GM21360 (cell line): ENCODE data around the gene GNAO1.
"Not testable (repeated sequence)": the region's sequence is repeated elsewhere in the genome, so short reads cannot be mapped to it uniquely, and the experiment has no call there.

Source experiments
- ATAC-seq: cut with Tn5 transposase; IDR thresholded peaks from one replicate; pipeline ENCODE4 v1.9.1; 2021; ENCODE audit warnings: mild to moderate bottlenecking, moderate library complexity; ENCODE audit not compliant: unreplicated experiment

GNAO1 gene

GRCh38 chr16:56357241-56357764 lies 166.0 kb downstream of the GNAO1 start:
- ATAC-seq = no peak

DNA sequence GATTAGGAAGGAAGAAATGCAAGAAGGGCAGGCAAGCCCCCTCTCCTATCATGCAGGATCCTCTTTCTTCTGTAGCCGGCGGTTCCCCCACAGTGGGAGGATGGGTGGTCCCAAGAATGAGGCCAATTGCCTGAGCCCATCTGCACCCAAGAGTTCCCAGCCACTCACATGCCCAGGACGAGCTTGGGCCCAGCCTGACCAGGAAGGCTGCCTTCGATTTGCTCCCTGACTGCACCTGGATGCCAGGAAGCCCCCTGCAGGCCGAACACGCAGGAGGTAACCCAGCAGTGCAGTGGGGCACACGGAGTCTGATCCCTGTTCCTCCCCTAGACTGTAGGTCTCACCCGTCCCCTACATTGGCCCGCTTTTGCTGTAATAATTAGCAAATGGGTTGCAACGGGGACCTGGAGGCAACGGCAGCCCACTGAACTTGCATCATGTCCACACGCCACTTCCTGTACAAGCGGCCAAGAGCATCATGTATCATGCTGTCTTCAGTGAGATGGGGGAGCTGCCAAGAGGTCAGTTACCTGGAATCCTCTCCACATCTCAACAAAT lies 166.6 kb downstream of the GNAO1 start:
- ATAC-seq = no peak

DNA sequence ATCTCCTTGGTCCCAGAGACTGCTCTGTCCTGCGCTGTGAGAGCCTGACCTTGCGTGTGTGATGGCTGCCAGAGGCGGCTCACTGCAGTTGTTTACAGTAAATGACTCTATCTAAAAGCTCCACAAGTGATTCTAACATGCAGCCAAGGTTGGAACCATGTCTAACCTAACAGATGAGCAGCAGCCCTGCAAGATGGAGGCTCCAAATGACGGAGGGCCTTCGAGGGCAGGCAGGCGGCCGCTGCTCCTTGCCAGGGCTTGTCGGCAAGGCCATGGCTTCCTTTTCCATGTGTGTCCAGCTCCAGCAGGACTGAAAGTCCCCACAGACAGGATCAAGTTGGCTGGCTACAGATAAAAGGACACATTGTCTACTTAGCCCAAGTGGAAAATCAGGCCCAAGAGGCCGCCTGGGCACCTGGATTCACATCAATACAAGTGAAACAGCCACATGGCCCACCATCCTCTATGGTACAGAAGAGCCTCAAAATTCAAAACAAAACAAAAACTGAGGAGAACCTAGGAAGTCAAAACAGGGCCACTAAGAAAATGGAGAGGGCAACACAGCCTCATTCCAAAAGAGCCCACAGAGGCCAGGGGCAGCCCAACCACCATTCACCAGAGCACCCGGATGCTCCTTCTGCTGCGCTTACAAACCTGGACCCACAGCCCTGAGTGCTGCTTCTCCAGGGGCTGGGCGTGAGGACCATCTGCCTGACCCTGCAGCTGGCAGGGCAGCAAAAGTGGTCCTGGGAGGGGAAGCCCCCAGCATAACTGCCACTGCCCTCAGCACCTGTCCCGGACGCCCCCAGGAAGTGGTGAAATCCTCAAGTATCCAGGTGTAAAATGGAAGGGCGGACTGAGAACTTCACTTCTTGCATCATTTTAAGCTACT lies 169.1 kb downstream of the GNAO1 start:
- no peak for ATAC-seq

- no peak for ATAC-seq
Measured at GRCh38 chr16:56362057-56362655, 170.9 kb downstream of the GNAO1 start.

DNA sequence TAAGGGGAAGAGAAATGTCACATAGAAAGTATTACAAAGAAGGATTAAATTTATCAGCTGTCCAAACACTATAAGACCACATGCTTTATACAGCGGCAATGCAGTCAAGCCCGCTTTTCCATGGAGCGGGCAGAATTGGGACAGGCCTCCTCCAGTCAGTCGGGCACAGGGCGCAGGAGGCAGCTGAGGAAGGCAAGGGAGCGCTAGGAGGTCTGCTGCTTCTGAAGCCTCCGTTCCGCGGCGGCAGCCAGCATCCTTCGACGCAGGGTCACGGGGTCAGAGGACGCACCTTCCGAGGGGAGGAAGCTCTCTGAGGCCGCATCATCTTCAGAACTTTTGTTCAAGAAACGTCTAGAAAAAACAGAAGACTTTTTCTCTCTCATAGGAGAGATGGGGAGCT lies 171.4 kb downstream of the GNAO1 start:
- ATAC-seq = no peak

DNA sequence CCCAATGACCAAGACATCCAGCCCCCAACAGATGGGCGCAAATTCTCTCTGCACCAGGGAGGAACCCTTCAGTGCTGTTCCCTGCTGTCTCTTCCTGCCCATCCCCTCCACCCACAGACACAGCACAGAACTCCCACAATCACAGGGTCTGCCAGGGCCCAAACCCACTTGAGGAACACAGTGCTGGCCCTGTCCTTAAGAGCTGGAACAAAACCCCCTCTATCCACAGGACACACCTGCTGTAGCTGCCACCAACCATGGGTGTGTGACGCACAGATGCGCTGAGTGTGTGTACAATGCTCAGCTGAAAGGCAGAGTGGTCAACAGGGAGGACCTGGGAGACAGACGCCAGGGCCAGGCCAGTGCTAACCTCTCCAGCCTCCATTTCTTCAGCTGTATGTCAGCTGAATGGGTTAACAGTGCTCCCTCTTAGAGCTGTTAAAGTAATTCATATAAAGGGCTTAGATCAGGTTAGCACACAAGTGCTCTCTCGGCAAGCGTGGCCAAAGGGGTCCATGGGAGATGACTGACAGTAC lies 172.0 kb downstream of the GNAO1 start:
- ATAC-seq = no peak

DNA sequence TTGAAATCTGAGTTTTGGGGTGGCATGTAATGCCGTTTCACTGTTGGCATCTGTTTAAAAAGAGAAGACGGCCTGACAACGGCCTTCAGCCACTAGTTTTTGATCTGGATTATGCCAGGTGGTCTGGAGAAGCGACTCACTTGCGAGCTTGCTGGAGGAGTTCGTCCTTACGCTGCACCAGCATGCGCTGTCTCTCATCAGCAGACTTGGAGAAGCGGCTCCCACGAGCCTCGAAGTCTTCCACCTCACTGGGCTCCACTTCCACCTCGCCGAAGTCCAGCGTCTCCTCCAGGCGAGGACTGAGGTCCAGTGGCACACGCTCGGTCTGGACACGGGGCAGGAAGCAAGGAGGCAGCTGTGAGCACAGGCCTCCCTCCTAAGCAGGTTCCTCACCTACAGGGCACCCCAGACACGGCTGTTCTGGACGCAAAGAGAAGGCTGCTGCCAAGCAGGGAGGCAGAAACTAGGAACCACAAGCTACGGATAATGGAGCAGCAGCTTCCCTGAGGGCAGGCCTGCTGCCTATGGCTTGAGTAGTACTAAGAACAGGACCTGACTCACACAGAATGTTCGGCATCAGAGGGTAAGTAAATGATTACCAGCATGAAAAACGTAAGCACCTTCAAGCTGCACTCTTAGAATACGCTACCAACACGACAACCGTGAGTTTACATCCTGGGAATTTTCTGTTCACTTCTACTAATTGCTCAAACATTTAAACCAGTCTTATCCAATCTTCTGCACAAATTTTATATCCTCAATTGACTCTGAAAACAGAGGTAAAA lies 172.7 kb downstream of the GNAO1 start:
- ATAC-seq = no peak

DNA sequence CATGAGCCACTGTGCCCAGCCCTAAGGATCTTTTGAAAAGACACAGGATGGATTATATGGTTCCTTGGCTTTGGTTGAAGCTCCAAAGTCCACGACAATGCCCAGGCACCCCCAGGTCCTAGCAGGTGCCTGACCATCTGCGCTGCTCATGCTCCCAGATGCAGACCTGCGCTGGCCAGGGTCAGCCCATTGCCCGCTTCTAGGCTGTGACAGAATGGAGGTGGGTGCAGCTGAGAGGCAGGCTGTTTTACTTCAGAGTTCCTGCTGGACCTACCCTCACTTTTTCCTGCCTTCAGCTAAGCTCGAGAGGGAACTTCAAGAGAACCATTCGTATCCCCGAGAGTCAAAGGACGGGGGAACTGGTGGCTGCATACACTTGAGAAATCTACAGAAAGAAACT lies 173.6 kb downstream of the GNAO1 start:
- no peak for ATAC-seq

GRCh38 chr16:56365552-56365951 lies 174.3 kb downstream of the GNAO1 start:
- ATAC-seq = no peak

GRCh38 chr16:56366945-56367344 lies 175.7 kb downstream of the GNAO1 start:
- ATAC-seq = no peak

DNA sequence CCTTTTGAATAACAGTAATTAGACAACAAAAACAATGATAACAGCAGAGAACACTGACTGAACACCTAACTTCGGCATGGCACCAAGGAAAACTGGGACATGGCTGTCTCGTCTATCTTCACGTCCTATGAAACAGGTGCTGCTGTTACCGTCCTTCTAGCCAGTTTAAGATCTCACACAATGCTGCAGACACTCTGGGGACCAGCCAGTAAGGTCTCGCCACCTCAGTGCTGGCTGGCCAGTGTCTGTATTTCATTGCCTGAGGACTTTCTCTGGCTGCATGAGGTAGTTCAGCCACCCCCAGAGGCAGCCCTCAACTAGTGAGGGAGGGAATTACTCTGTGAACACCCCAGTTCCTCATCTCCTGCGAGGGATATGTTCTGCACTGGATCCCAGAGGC lies 176.5 kb downstream of the GNAO1 start:
- no peak for ATAC-seq

DNA sequence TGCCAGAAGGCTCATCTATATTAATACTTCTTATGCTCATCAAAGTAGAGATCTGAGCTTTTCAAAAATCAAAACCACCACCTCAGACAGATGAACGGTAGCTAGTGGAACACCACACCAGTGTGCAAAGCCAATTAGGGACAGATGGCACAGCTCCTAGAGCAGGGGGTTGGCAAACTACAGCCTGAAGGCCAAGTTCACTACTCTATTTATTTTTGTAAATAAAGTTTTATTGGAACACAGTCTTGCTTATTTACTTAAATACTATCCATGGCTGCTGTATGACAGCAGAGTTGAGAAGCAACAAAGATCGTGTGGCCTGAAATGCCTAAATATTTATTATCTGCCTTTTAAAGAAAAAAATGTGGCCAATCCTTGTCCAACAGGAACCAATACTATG lies 177.3 kb downstream of the GNAO1 start:
- no peak for ATAC-seq

DNA sequence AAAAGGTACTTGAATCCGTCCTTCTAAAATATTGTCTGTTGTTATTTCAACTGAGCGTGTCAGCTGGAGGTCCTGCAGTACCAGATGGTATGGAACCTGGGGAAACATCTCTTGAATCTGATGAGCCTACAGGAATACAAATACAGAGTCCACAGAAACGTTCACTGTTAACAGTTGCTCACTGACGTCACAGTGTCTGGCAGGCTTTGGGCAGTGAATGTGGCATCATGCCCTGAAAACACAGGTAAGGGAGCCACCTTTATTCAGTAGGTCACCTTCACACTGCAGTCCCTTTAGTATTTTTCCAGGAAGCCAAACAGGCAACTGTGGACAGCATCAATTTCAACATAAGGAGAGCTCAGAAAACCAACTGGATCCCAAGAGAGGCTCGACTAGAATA lies 177.9 kb downstream of the GNAO1 start:
- no peak for ATAC-seq

GRCh38 chr16:56370185-56370874 lies 179.0 kb downstream of the GNAO1 start:
- ATAC-seq = no peak

DNA sequence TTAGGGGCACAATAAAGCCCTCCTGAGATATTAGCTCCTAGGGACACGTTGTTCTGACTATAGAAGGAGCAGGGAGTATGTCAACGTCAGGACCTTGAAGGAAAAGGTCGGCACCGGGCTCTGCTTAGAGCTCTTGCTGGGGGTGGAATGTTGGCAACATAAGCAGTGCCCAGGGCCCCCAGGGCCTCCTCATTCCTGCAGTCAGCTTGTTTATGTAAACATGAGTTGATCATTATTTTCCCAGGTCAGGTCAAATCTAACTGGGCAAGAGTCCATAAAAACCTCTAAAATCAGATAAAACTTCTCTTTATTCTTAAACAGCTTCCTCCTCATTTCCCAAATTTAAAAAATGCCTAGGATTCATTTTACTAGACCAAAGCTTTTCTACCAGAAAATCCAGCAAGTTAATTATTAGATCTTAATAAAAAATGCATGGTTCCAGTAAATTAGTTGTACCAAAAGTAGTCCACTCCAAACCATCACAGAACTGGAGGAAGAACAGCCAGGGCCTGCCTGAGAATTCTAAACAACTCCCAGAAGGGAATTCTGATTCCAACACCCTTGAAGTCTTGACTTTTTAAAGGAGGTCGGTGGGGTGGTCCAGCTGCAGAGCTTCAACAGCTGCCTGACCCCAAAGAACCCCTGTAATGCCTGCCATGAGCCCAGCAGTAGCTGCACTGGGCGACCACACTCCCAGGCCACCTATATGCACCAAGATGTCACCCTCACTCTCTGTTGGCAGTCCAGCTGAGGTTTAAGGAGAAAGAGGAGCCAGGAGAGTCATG lies 179.8 kb downstream of the GNAO1 start:
- no peak for ATAC-seq

DNA sequence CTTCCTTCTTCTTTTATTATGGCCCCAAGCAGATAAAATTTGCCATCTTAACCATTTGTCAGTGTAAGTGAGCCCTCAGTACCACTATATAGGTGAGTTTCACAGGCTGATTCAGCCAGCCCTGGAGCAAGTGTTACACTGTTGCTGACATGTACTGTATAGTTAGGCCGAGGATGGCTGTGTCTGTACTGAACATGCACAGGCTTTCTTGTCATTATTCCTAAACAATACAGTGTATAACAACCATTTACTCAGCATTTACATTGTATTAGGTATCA lies 180.3 kb downstream of the GNAO1 start:
- no peak for ATAC-seq

DNA sequence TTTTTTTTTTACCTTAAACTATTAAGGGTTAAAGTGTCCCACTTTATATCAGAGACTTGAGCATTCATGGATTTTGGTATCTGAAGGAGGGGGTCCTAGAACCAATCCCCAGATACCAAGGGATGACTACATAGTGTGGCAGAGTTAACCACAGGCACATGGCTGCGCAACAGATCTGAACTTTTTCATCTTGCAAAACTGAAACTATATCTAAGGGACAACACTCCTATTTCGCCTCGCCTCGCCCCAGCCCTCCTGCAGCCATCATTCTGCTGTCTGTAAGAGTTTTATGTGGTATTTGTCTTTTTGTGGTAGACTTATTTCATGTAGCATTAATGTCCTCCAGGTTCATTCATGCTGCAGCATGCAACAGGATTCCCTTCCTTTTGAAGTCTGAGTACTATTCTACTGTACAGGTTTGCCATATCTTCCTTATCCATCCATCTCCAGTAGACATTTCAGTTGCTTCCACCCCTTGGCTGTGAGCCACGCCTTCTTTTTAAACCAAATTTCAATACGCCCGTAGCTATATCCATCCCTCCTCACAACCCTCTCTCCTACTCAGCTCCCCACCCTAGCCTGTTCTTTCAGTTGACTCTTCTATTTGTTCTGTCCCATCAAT lies 180.8 kb downstream of the GNAO1 start:
- no peak for ATAC-seq

DNA sequence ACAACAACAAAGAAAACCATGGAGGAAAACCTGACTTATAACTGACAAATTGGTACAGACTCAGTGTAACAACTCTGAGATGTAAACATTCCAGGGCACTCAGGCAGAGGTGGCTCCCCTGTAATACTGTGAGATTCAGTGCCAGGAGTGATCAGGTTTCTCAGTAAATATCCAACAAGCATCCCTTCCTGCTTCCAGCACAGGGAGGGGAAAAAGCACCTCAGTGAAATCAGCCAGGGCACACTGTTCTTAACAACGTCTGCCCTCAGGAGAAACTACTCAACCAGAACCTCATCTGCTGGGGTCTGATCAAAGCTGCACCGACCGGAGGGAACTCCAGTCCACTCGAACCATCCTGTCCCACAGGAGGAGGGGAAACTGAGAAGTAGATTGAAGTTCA lies 181.7 kb downstream of the GNAO1 start:
- no peak for ATAC-seq

DNA sequence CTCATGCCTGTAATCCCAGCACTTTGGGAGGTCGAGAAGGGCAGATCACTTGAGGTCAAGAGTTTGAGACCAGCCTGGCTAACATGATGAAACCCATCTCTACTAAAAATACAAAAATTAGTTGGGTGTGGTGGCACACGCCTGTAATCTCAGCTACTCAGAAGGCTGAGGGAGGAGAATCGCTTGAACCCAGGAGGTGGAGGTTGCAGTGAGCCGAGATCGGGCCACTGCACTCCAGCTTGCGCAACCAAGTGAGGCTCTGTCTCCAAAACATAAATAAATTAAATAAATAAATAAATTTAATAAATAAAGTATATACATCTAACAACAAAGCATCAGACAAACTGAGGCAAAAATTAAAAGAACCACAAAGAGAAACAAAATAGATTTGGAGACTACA lies 184.5 kb downstream of the GNAO1 start:
- not testable (repeated sequence) for ATAC-seq
